Gastroesophageal sphincter (tissue), 4 donors: Measurements from ENCODE around the gene ZNF492. TPM values are rescaled to one million over a fixed set of nuclear protein-coding genes. Genes with fewer than 3 reads are reported as not detected.

Experiments
- ATAC-seq: fragments of 150-250 bp; one replicate; pipeline ENCODE4 v1.9.1; 2016; ENCODE audit warnings: mild to moderate bottlenecking, moderate library complexity
- H3K27ac ChIP-seq, 4 donors: fragments of 200-600 bp; sonication (generic) in 3 of 4; 1 replicate in 3 of 4; 2 replicates in 1 of 4; pipeline ENCODE4 v1.5.1; 2016 to 2019
- H3K27me3 ChIP-seq: fragments of 200-600 bp; sonication (generic); one replicate; pipeline ENCODE4 v1.5.1; 2019
- H3K36me3 ChIP-seq, 2 donors: fragments of 200-600 bp; sonication (generic); one replicate each; pipeline ENCODE4 v1.5.1; 2019; ENCODE audit warnings: control low read depth in 1 of 2
- H3K4me1 ChIP-seq, 3 donors: fragments of 200-600 bp; sonication (generic); 1 replicate in 2 of 3; 2 replicates in 1 of 3; pipeline ENCODE4 v1.5.1; 2016 to 2019; ENCODE audit warnings: control low read depth in 2 of 3
- H3K4me3 ChIP-seq, 2 donors: fragments of 200-600 bp; sonication (generic); one replicate each; pipeline ENCODE4 v1.5.1; 2019; ENCODE audit warnings: mild to moderate bottlenecking in 1 of 2, moderate library complexity in 1 of 2
- H3K9me3 ChIP-seq, 3 donors: fragments of 200-600 bp; sonication (generic); one replicate each; pipeline ENCODE4 v1.5.1; 2017 to 2019; ENCODE audit warnings: control low read depth in 2 of 3
- EP300 ChIP-seq: sonication (generic); formaldehyde crosslinking; IDR thresholded peaks from one replicate; pipeline ENCODE4 v1.6.1; 2017; ENCODE audit warnings: antibody characterized with exemption, mild to moderate bottlenecking
- POLR2A ChIP-seq, 2 donors: fragments of 450-650 bp; IDR thresholded peaks; one replicate each; pipeline ENCODE4 v1.6.1; 2017; ENCODE audit warnings: antibody characterized with exemption in 2 of 2, mild to moderate bottlenecking in 2 of 2, moderate library complexity in 1 of 2
- POLR2AphosphoS5 ChIP-seq: sonication (generic); formaldehyde crosslinking; IDR thresholded peaks from one replicate; pipeline ENCODE4 v1.6.1; 2017; ENCODE audit warnings: antibody characterized with exemption
- WGBS, 2 donors: methylation state at CpG; one replicate each; pipeline ENCODE4 v1.1.5; 2018; ENCODE audit warnings: low coverage in 1 of 2; 5-methylcytosine and 5-hydroxymethylcytosine counted together
- total RNA-seq, 4 donors: library from RNA; depleted of rRNA; stranded (reverse); fragments of >200 nt; gene quantifications; one replicate each; pipeline ENCODE4 v1.1.0, GENCODE V29; 2016
- TF ChIP-seq, protein P1 (sequence below), 4 experiments: fragments of 200-600 bp in 2 of 4; fragments of 450-650 bp in 2 of 4; sonication (generic) in 1 of 4; IDR thresholded peaks; one replicate each; pipeline ENCODE4 v1.5.1; 2017 to 2019; ENCODE audit warnings: antibody characterized with exemption in 4 of 4, mild to moderate bottlenecking in 2 of 4, moderate library complexity in 2 of 4

Gene ZNF492
- total RNA-seq, 4 donors from 2014 or later = 0.05 to 0.42 (median 0.21) TPM

DNA sequence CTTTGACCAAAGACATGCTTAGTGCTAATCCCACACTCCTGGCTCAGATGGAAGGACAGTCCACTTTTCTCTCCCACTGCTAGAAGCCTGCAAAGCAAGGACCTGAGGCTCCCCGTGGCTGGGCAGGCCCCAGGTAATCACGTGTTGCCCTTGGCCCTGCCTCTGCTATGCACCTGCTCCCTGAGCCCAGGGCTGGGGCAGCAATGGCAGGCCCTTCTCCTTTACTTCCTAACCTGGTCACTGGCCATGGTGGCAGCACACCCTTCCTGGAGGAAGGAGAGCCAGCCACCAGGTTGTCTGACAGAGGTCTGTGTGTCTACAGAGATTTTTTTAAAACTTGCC, 27.9 kb upstream of the ZNF492 start:
- 33% methylated on average over 1 of the region's 2 CpGs; no CpG with 5 or more reads in 1 of the 2 donors for WGBS, 2 donors
- Histone ChIP-seq H3K27ac (no peak overlapping the region), H3K4me3 (no peak overlapping the region), H3K27me3 (peaks cover 24% of the 10 kb centered on the region), H3K9me3 (no peaks in the 10 kb centered on the region), H3K4me1 (no peaks in the 10 kb centered on the region), H3K36me3 (no peaks in the 10 kb centered on the region)
- no peak for ATAC-seq
- no peak for TF ChIP-seq POLR2AphosphoS5
- TF ChIP-seq, protein P1, sequence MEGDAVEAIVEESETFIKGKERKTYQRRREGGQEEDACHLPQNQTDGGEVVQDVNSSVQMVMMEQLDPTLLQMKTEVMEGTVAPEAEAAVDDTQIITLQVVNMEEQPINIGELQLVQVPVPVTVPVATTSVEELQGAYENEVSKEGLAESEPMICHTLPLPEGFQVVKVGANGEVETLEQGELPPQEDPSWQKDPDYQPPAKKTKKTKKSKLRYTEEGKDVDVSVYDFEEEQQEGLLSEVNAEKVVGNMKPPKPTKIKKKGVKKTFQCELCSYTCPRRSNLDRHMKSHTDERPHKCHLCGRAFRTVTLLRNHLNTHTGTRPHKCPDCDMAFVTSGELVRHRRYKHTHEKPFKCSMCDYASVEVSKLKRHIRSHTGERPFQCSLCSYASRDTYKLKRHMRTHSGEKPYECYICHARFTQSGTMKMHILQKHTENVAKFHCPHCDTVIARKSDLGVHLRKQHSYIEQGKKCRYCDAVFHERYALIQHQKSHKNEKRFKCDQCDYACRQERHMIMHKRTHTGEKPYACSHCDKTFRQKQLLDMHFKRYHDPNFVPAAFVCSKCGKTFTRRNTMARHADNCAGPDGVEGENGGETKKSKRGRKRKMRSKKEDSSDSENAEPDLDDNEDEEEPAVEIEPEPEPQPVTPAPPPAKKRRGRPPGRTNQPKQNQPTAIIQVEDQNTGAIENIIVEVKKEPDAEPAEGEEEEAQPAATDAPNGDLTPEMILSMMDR (IDR thresholded peaks at IDR 0.05) = no peak
- TF ChIP-seq EP300 = no peak
- TF ChIP-seq POLR2A (IDR thresholded peaks at IDR 0.05) = no peak

DNA sequence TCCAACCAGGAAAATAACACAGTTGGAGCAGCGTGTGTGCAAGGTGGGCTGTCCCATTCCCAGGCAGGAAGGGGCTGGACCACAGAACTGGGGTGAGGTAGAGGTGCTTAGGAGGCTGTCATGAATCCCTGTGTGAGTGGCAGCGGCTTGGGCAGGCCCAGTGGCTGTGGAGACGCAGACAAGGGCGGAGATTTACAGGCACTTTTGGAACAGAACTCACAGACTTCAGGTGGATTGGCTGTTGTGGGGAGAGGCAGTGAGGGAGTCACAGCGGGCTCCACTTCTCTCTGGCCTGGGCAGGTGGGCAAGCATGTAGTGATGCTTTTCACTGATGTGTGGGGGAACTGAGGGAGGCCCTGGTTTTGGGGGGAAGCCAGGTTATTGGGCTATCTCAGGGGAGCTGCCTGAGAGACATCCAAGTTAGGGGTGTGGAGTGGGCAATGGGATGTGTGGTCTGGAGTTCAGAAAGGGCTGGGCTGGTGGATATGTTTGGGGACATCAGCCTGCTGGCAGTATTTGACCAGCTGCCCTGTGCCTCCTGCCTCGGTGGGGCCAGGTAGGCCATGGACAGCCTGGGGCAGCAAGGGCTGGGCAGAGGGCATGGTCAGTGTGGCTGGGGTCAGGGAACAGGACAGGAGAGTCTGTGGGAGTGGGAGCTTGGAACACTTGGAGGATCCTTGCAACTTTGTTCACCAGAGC, 27.0 kb upstream of the ZNF492 start:
- Histone ChIP-seq H3K9me3 (no peaks in the 10 kb centered on the region), H3K27me3 (peaks cover 18% of the 10 kb centered on the region), H3K4me1 (no peaks in the 10 kb centered on the region), H3K27ac (no peak overlapping the region), H3K36me3 (no peaks in the 10 kb centered on the region), H3K4me3 (no peak overlapping the region)
- 75 to 89% methylated on average over 2 to 4 of the region's 6 CpGs for WGBS, 2 donors
- TF ChIP-seq POLR2A (IDR thresholded peaks at IDR 0.05) = no peak
- TF ChIP-seq POLR2AphosphoS5 = no peak
- no peak for TF ChIP-seq EP300
- TF ChIP-seq, protein P1 (IDR thresholded peaks at IDR 0.05) = no peak
- no peak for ATAC-seq

DNA sequence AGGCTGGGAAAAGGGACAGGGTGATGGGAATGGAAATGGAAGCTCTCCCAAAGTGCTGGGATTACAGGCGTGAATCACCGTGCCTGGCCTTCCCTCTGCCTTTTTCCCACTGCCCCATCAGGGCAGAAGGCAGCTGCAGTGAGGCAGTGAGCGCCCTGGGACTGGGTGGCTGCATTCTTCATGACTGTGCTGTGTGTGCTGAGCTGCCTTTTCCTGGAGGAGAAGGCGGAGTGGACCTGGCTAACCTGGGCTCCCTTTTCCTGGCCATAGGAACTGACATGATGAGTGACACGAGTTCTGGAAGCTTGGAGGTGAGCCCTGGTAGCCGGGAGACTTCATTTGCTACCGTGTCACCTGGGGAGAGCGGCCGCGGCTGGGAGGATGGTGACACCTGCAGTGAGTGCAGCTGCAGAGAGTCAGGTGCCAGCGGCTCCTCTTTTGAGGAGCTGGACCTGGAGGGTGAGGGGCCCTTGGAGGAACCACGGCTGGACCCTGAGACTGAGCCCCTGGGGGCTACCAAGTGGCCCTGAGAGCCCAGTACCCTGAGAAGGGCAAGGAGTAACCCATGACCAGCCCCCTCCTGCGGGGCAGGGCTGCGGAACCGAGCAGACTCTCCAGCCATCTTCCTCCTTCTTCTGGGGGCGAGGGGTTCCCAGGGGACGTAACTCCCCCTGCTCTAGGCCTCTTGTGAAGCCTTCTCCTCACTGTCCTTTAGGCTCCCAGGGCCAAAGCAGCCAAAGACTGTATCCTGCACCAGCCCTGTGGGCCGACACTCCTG, 26.3 kb upstream of the ZNF492 start:
- Histone ChIP-seq H3K9me3 (no peaks in the 10 kb centered on the region), H3K36me3 (no peaks in the 10 kb centered on the region), H3K27ac (no peak overlapping the region), H3K4me3 (no peak overlapping the region), H3K4me1 (no peaks in the 10 kb centered on the region), H3K27me3 (peaks cover 11% of the 10 kb centered on the region)
- no peak for ATAC-seq
- TF ChIP-seq EP300 (no peak), POLR2A (IDR thresholded peaks at IDR 0.05) (no peak), POLR2AphosphoS5 (no peak)
- TF ChIP-seq, protein P1 (IDR thresholded peaks at IDR 0.05) = no peak
- 64% methylated on average over 3 of the region's 18 CpGs; no CpG with 5 or more reads in 1 of the 2 donors for WGBS, 2 donors

DNA sequence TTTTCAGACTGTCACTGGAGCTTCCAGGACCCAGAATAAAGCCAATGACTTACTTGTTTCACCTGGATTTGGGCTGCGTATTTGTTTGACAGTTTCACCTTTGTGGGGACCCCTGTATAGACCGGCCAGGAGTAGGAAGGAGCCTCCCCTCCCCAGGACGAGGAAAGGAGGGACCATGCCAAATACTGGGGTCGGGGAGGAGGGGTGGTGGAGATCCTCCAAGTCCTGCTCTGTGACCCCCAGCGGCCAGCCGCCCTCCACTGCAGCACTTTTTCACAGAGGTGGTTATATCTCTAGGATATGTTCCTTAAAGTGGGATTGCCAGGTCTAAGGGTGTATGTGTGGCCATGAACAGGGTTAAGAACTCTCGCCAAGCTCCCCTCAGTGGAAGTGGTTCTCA, 25.7 kb upstream of the ZNF492 start:
- Histone ChIP-seq H3K9me3 (no peaks in the 10 kb centered on the region), H3K27me3 (peaks cover 7% of the 10 kb centered on the region), H3K36me3 (no peaks in the 10 kb centered on the region), H3K4me1 (no peaks in the 10 kb centered on the region), H3K4me3 (no peak overlapping the region), H3K27ac (no peak overlapping the region)
- no peak for ATAC-seq
- 60 to 86% methylated on average over 1 of the region's 7 CpGs for WGBS, 2 donors
- TF ChIP-seq POLR2AphosphoS5 (no peak), EP300 (no peak), POLR2A (IDR thresholded peaks at IDR 0.05) (no peak)
- TF ChIP-seq, protein P1 (IDR thresholded peaks at IDR 0.05) = no peak
